DND-41 (cell line): Measurements from ENCODE around the gene ZBP1.

Experiments
- ATAC-seq: fragments of 200-7000 bp; cut with Tn5 transposase; 3 replicates; pipeline ENCODE4 v1.9.1; 2021; ENCODE audit warnings: low read depth; ENCODE audit not compliant: insufficient read depth
- DNase-seq: peaks from one replicate; pipeline ENCODE4 v3.0.0-alpha.2; 2020
- H2AFZ ChIP-seq: 2 replicates; pipeline ENCODE4 v1.6.0; 2012; ENCODE audit warnings: low read depth, low read length
- H3K27ac ChIP-seq: 2 replicates; pipeline ENCODE4 v1.5.1; 2012; ENCODE audit warnings: low read length, inconsistent platforms
- H3K27me3 ChIP-seq: fragments of 200-600 bp; sonication (generic); 2 replicates; pipeline ENCODE4 v1.6.0; 2012; ENCODE audit warnings: low read length, mild to moderate bottlenecking, inconsistent platforms; ENCODE audit not compliant: insufficient read depth, poor library complexity
- H3K36me3 ChIP-seq: 2 replicates; pipeline ENCODE4 v1.5.1; 2012; ENCODE audit warnings: low read length, inconsistent platforms; ENCODE audit not compliant: insufficient read depth
- H3K4me1 ChIP-seq: 2 replicates; pipeline ENCODE4 v1.5.1; 2012; ENCODE audit warnings: mild to moderate bottlenecking, low read length; ENCODE audit not compliant: insufficient read depth
- H3K4me2 ChIP-seq: 2 replicates; pipeline ENCODE4 v1.6.0; 2012; ENCODE audit warnings: mild to moderate bottlenecking, moderate library complexity, low read length, inconsistent platforms; ENCODE audit not compliant: insufficient read depth
- H3K4me3 ChIP-seq, 2 experiments: fragments of 200-600 bp in 1 of 2; shearing (Covaris generic) in 1 of 2; 2 replicates each; pipeline ENCODE4 v1.5.1; 2012 to 2016; ENCODE audit warnings: inconsistent platforms in 2 of 2, low read length in 2 of 2, mild to moderate bottlenecking in 2 of 2, low read depth in 1 of 2, moderate library complexity in 1 of 2
- H3K79me2 ChIP-seq: 2 replicates; pipeline ENCODE4 v1.6.0; 2012; ENCODE audit warnings: low read length, inconsistent platforms; ENCODE audit not compliant: insufficient read depth
- H3K9ac ChIP-seq: 2 replicates; pipeline ENCODE4 v1.6.0; 2012; ENCODE audit warnings: low read depth, mild to moderate bottlenecking, inconsistent platforms, low read length, moderate library complexity
- H3K9me3 ChIP-seq: 2 replicates; pipeline ENCODE4 v1.5.1; 2012; ENCODE audit warnings: low read length, moderate library complexity, mild to moderate bottlenecking, inconsistent platforms; ENCODE audit not compliant: insufficient read depth, severe bottlenecking
- H4K20me1 ChIP-seq: 2 replicates; pipeline ENCODE4 v1.6.0; 2012; ENCODE audit warnings: low read length; ENCODE audit not compliant: insufficient read depth
- EZH2 ChIP-seq: IDR thresholded peaks from 3 replicates; pipeline ENCODE4 v1.6.1; 2012; ENCODE audit warnings: borderline replicate concordance, low read depth, mild to moderate bottlenecking, moderate library complexity, low read length, inconsistent platforms; ENCODE audit not compliant: severe bottlenecking
- TF ChIP-seq, protein P1 (sequence below): IDR thresholded peaks from 2 replicates; pipeline ENCODE4 v1.5.1; 2012; ENCODE audit warnings: borderline replicate concordance, low read length, moderate library complexity, mild to moderate bottlenecking; ENCODE audit not compliant: poor library complexity, severe bottlenecking; ENCODE audit errors: extremely low read depth

Gene ZBP1

DNA sequence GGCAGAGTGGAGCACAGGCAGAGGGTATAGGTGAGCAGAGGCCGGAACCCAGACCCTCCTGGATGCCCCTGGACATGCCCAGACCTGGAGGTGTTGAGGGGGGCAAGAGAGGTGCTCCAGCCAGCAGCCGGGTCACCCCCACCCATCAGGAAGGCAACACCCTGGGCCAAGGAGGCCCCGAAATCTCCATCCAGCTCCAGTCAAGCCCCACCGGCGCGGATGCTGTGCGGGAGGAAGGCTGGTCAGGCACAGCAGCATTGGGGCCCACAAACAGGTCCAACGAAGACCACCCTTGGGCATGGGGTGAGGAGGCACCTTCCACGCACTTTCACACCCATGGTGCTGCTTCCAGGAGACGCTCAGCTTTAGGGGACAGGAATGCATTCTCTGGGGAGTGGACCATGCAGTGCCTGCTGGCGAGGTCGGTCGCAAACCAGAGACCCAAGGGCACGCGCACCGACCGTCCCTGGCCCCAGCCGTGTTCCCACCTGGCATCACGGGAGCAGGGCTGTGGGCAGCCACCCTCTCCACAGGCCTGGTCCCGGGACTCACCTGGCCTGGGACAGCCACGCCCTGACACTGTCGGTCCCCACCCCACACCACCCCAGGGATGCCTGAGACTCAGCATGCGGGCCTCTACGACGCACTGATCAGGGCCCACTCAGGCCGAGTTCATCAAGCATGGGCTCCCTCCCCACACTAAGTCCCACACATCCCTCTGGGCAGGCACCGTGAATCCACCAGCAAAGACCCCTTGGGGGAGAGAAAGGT lies 43.6 kb upstream of the ZBP1 start:
- Histone ChIP-seq H3K4me1 (no peaks in the 10 kb centered on the region), H4K20me1 (peaks cover 17% of the 10 kb centered on the region), H3K9ac (no peak overlapping the region), H2AFZ (no peak overlapping the region), H3K4me2 (no peak overlapping the region), H3K9me3 (no peaks in the 10 kb centered on the region), H3K27ac (no peak overlapping the region), H3K79me2 (no peaks in the 10 kb centered on the region), H3K4me3 (no peak overlapping the region), H3K36me3 (no peaks in the 10 kb centered on the region), H3K27me3 (peaks cover 20% of the 10 kb centered on the region)
- DNase-seq = no peak
- ATAC-seq = no peak
- TF ChIP-seq, protein P1, sequence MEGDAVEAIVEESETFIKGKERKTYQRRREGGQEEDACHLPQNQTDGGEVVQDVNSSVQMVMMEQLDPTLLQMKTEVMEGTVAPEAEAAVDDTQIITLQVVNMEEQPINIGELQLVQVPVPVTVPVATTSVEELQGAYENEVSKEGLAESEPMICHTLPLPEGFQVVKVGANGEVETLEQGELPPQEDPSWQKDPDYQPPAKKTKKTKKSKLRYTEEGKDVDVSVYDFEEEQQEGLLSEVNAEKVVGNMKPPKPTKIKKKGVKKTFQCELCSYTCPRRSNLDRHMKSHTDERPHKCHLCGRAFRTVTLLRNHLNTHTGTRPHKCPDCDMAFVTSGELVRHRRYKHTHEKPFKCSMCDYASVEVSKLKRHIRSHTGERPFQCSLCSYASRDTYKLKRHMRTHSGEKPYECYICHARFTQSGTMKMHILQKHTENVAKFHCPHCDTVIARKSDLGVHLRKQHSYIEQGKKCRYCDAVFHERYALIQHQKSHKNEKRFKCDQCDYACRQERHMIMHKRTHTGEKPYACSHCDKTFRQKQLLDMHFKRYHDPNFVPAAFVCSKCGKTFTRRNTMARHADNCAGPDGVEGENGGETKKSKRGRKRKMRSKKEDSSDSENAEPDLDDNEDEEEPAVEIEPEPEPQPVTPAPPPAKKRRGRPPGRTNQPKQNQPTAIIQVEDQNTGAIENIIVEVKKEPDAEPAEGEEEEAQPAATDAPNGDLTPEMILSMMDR = no peak
- TF ChIP-seq EZH2 = no peak

DNA sequence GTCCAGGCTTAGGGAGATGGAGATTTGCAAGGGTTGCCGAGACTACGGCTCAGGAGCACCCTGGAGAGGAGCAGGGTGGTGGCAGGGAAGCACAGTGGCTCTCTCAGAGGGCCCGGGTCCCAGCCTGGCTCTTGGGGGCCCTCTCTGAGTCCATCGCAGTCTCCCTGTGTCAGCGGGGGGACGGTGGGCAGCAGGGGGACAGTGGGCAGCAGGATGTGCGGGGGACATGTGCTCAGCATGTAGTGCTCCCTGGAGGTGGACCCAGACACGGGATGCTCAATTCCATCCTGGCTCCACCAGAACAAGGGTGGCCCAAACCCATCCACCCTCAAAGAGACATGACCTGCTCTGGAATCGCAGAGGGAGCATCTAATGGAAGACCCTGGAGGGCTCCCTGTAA lies 43.0 kb upstream of the ZBP1 start:
- H3K4me3 ChIP-seq = no peak overlapping the region
- H3K4me2 ChIP-seq = no peak overlapping the region
- H4K20me1 ChIP-seq = peaks cover 17% of the 10 kb centered on the region
- H3K79me2 ChIP-seq = no peaks in the 10 kb centered on the region
- ATAC-seq = no peak
- H3K9ac ChIP-seq = no peak overlapping the region
- H3K27ac ChIP-seq = no peak overlapping the region
- H3K27me3 ChIP-seq = peaks cover 20% of the 10 kb centered on the region
- no peaks in the 10 kb centered on the region for H3K9me3 ChIP-seq
- no peak overlapping the region for H2AFZ ChIP-seq
- no peaks in the 10 kb centered on the region for H3K36me3 ChIP-seq
- H3K4me1 ChIP-seq = peaks cover 1% of the 10 kb centered on the region
- no peak for TF ChIP-seq EZH2
- TF ChIP-seq, protein P1 = no peak
- no peak for DNase-seq

DNA sequence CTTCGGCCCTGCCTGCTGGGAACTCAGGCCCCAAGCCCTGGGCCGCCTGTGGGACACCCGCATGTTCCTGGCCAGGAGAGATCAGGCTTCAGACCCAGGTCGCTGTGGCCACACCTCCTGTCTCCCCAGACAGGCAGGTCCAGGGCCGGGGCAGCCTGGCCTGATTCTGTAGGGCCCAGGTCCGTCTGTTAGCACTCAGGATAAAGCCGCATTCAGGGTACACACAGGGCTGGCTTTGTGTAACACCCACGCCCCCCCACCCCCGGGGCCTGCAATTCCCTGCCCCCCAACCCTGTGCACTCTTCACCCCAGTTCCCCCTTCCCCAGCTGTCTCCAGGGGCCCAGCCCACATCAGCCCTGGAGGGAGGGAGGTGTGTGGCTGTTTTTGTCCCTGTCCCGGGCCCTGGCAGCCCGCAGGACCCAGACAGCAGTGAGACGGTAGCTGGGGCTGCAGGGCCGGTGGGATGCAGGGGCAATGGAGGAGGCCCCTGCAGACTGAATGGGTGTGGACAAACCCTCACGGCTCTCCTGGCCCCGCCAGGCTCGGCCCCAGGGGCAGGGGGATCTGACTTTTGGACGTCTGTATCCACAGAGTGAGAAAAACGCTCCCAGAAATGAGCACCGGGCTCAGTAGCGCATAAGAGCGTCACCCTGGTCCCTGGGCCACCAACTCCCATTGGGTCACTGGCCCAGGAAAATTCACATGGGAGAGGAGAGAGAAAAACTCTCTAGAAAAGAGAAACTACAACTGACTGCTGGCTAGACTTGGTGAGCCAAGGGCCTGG lies 42.4 kb upstream of the ZBP1 start:
- no peaks in the 10 kb centered on the region for H3K36me3 ChIP-seq
- DNase-seq (no peak), ATAC-seq (no peak)
- no peaks in the 10 kb centered on the region for H3K79me2 ChIP-seq
- H2AFZ ChIP-seq = no peak overlapping the region
- peaks cover 7% of the 10 kb centered on the region for H3K4me1 ChIP-seq
- no peak for TF ChIP-seq EZH2
- TF ChIP-seq, protein P1 = no peak
- H3K9ac ChIP-seq = no peak overlapping the region
- no peak overlapping the region for H3K4me3 ChIP-seq
- no peaks in the 10 kb centered on the region for H3K9me3 ChIP-seq
- H4K20me1 ChIP-seq = peaks cover 17% of the 10 kb centered on the region
- no peak overlapping the region for H3K27ac ChIP-seq
- no peak overlapping the region for H3K4me2 ChIP-seq
- H3K27me3 ChIP-seq = peaks cover 26% of the 10 kb centered on the region
